MCF 10A (cell line): ENCODE measurements around the gene PIGP. TPM values are rescaled to one million over a fixed set of nuclear protein-coding genes. Genes with fewer than 3 reads are reported as not detected.
"Not testable (repeated sequence)": the region's sequence is repeated elsewhere in the genome, so short reads cannot be mapped to it uniquely, and the experiment has no call there.

Experiments used
- BruUV-seq: library from RNA; stranded (reverse); fragments of 400-500 nt; replicated peaks from 2 replicates; lab custom pipeline; 2021; lab: Mats Ljungman, UMichigan
- CTCF ChIA-PET: fragments of 300-600 bp; sonication (Branson Sonifier 250); formaldehyde crosslinking; extraction: SDS; loops from one replicate; lab custom pipeline; 2021; ENCODE audit warnings: antibody characterized with exemption, inconsistent platforms; lab: Yijun Ruan, JAX
- POLR2A ChIA-PET: fragments of 300-600, 350-650 bp; sonication (Branson Sonifier 250); formaldehyde crosslinking; extraction: SDS; loops from one replicate; lab custom pipeline; 2020; ENCODE audit warnings: antibody characterized with exemption, inconsistent platforms; lab: Yijun Ruan, JAX
- DNase-seq: peaks from one replicate; pipeline ENCODE4 v3.0.0-alpha.2; 2018; ENCODE audit not compliant: unreplicated experiment
- H3K27ac Mint-ChIP-seq: one replicate; pipeline ENCODE4 v1.8.0; 2022; ENCODE audit warnings: mild to moderate bottlenecking, low read depth, mixed read lengths; ENCODE audit not compliant: unreplicated experiment
- H3K27me3 Mint-ChIP-seq: one replicate; pipeline ENCODE4 v1.8.0; 2022; ENCODE audit warnings: mixed read lengths; ENCODE audit not compliant: insufficient read depth, unreplicated experiment
- H3K36me3 Mint-ChIP-seq: one replicate; pipeline ENCODE4 v1.8.0; 2022; ENCODE audit warnings: mild to moderate bottlenecking, moderate library complexity, mixed read lengths; ENCODE audit not compliant: insufficient read depth, unreplicated experiment
- H3K4me1 Mint-ChIP-seq: one replicate; pipeline ENCODE4 v1.8.0; 2022; ENCODE audit warnings: mixed read lengths; ENCODE audit not compliant: insufficient read depth, unreplicated experiment
- H3K4me3 Mint-ChIP-seq: one replicate; pipeline ENCODE4 v1.8.0; 2022; ENCODE audit warnings: mild to moderate bottlenecking, moderate library complexity, mixed read lengths; ENCODE audit not compliant: unreplicated experiment
- H3K9me3 Mint-ChIP-seq: one replicate; pipeline ENCODE4 v1.8.0; 2022; ENCODE audit warnings: mixed read lengths; ENCODE audit not compliant: unreplicated experiment
- CTCF ChIP-seq: fragments of 200-600 bp; IDR thresholded peaks from one replicate; pipeline ENCODE4 v1.8.0; 2022; ENCODE audit warnings: antibody characterized with exemption, mild to moderate bottlenecking; ENCODE audit not compliant: unreplicated experiment
- intact Hi-C: fragments of 100-400 bp; cut with micrococcal nuclease; formaldehyde crosslinking; loops from 2 replicates; pipeline ENCODE4 v1.14.1; 2022
- total RNA-seq: library from RNA; stranded (reverse); gene quantifications from 2 replicates; pipeline ENCODE4 v1.2.3, GENCODE V29; 2022

The PIGP gene
- total RNA-seq, 1 experiment from 2014 or later: 29.8 TPM

GRCh38 chr21:37057614-37058013 is 15.3 kb downstream of the PIGP start:
- TF ChIP-seq CTCF: no peak
- no peaks in the 10 kb centered on the region for H3K27me3 Mint-ChIP-seq
- CTCF ChIA-PET: interaction anchor here (0.7 kb wide), 1 partner anchor 10 kb away, joined by 3 read pairs; no protein-coding TSS in a partner anchor
- no peak overlapping the region for H3K4me3 Mint-ChIP-seq
- H3K9me3 Mint-ChIP-seq: no peaks in the 10 kb centered on the region
- H3K4me1 Mint-ChIP-seq: peaks cover 6% of the 10 kb centered on the region
- H3K36me3 Mint-ChIP-seq: no peaks in the 10 kb centered on the region
- no peak for DNase-seq
- intact Hi-C loops: no loop called here
- POLR2A ChIA-PET: no interaction called here
- BruUV-seq: no TSS peak
- H3K27ac Mint-ChIP-seq: no peak overlapping the region

GRCh38 chr21:37055271-37055855 is 17.5 kb downstream of the PIGP start:
- Mint-ChIP-seq H3K9me3 (no peaks in the 10 kb centered on the region), H3K4me3 (no peak overlapping the region), H3K4me1 (peaks cover 4% of the 10 kb centered on the region), H3K27me3 (no peaks in the 10 kb centered on the region), H3K27ac (no peak overlapping the region), H3K36me3 (no peaks in the 10 kb centered on the region)
- intact Hi-C loops: no loop called here
- DNase-seq: no peak
- TF ChIP-seq CTCF: no peak
- ChIA-PET CTCF (no interaction called here), POLR2A (interaction anchor here (1.4 kb wide), 1 partner anchor 16 kb away, joined by 5 read pairs; no protein-coding TSS in a partner anchor)
- no TSS peak for BruUV-seq

GRCh38 chr21:37049741-37050140 is 23.1 kb downstream of the PIGP start:
- ChIA-PET POLR2A (interaction anchor here (0.7 kb wide), 1 partner anchor 529 kb away, joined by 4 read pairs; no protein-coding TSS in a partner anchor), CTCF (interaction anchor here (0.7 kb wide), 1 partner anchor 11 kb away, joined by 3 read pairs; no protein-coding TSS in a partner anchor)
- H3K36me3 Mint-ChIP-seq, H3K9me3 Mint-ChIP-seq, BruUV-seq, DNase-seq, H3K4me3 Mint-ChIP-seq, H3K27me3 Mint-ChIP-seq, intact Hi-C loops, H3K4me1 Mint-ChIP-seq, H3K27ac Mint-ChIP-seq: not testable (repeated sequence)

- CTCF ChIA-PET: interaction anchor here (0.6 to 1.5 kb wide), 2 partner anchors 37 to 47 kb away, joined by 4 to 5 read pairs; no protein-coding TSS in a partner anchor
- H3K36me3 Mint-ChIP-seq: no peaks in the 10 kb centered on the region
- H3K4me3 Mint-ChIP-seq: no peak overlapping the region
- BruUV-seq: no TSS peak
- H3K27me3 Mint-ChIP-seq: no peaks in the 10 kb centered on the region
- H3K9me3 Mint-ChIP-seq: no peaks in the 10 kb centered on the region
- POLR2A ChIA-PET: no interaction called here
- no peak for TF ChIP-seq CTCF
- H3K27ac Mint-ChIP-seq: no peak overlapping the region
- DNase-seq: peak; percentile 22
- intact Hi-C loops: no loop called here
- H3K4me1 Mint-ChIP-seq: peaks cover 9% of the 10 kb centered on the region
These were observed 25.8 kb downstream of the PIGP start for GRCh38 chr21:37047079-37047478.
